Astrocyte (in vitro differentiated cells and primary cell): Measurements from ENCODE around the gene SIRT5.

Source experiments
- EZH2 ChIP-seq: IDR thresholded peaks from 2 replicates; pipeline ENCODE4 v1.6.1; 2012; ENCODE audit warnings: mild to moderate bottlenecking, low read length, inconsistent platforms; ENCODE audit not compliant: insufficient read depth
- TF ChIP-seq, protein P1 (sequence below): IDR thresholded peaks from 2 replicates; pipeline ENCODE4 v1.5.1; 2011; ENCODE audit warnings: low read depth, mild to moderate bottlenecking, inconsistent platforms, low read length, moderate library complexity; ENCODE audit not compliant: insufficient read depth

DNA sequence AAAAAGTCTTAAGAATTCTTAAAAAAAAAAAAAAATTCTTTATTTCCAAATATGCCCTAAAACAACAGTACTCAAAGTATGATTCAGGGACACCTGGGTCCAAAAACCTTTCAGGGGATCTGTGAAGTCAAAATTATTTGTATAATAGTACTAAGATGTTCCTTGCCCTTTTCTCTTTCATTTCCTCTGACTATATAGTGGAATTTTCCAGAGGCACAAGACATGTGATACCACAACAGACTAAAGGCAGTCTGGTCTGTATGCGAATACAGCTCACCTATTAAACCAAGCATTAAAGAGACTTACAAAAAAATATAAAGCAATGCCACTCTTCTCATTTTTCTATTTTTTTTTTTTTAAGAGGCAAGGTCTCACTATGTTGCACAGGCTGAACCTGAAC, 56.1 kb downstream of the SIRT5 start:
- TF ChIP-seq, protein P1, sequence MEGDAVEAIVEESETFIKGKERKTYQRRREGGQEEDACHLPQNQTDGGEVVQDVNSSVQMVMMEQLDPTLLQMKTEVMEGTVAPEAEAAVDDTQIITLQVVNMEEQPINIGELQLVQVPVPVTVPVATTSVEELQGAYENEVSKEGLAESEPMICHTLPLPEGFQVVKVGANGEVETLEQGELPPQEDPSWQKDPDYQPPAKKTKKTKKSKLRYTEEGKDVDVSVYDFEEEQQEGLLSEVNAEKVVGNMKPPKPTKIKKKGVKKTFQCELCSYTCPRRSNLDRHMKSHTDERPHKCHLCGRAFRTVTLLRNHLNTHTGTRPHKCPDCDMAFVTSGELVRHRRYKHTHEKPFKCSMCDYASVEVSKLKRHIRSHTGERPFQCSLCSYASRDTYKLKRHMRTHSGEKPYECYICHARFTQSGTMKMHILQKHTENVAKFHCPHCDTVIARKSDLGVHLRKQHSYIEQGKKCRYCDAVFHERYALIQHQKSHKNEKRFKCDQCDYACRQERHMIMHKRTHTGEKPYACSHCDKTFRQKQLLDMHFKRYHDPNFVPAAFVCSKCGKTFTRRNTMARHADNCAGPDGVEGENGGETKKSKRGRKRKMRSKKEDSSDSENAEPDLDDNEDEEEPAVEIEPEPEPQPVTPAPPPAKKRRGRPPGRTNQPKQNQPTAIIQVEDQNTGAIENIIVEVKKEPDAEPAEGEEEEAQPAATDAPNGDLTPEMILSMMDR, result no peak
- no peak for TF ChIP-seq EZH2
